Left renal cortex interstitium (tissue), 4 donors: ENCODE data around the gene CALCR. TPM values are rescaled to one million over a fixed set of nuclear protein-coding genes. Genes with fewer than 3 reads are reported as not detected.
"Not testable (repeated sequence)": the region's sequence is repeated elsewhere in the genome, so short reads cannot be mapped to it uniquely, and the experiment has no call there.

Source experiments
- DNase-seq, 4 donors: peaks; one replicate each; pipeline ENCODE4 v3.0.0-alpha.2; 2013; ENCODE audit warnings: low read depth in 4 of 4, low spot score in 2 of 4, missing footprints in 1 of 4
- polyA plus RNA-seq, 4 donors: library from polyadenylated mRNA; unstranded; fragments of 120-200 nt; gene quantifications; one replicate each; pipeline ENCODE4 v1.2.1, GENCODE V29; 2013; ENCODE audit not compliant: insufficient read length in 4 of 4

Gene CALCR
- polyA plus RNA-seq, result under 1 TPM; 0.55 to 0.96 (median 0.91) TPM

DNA sequence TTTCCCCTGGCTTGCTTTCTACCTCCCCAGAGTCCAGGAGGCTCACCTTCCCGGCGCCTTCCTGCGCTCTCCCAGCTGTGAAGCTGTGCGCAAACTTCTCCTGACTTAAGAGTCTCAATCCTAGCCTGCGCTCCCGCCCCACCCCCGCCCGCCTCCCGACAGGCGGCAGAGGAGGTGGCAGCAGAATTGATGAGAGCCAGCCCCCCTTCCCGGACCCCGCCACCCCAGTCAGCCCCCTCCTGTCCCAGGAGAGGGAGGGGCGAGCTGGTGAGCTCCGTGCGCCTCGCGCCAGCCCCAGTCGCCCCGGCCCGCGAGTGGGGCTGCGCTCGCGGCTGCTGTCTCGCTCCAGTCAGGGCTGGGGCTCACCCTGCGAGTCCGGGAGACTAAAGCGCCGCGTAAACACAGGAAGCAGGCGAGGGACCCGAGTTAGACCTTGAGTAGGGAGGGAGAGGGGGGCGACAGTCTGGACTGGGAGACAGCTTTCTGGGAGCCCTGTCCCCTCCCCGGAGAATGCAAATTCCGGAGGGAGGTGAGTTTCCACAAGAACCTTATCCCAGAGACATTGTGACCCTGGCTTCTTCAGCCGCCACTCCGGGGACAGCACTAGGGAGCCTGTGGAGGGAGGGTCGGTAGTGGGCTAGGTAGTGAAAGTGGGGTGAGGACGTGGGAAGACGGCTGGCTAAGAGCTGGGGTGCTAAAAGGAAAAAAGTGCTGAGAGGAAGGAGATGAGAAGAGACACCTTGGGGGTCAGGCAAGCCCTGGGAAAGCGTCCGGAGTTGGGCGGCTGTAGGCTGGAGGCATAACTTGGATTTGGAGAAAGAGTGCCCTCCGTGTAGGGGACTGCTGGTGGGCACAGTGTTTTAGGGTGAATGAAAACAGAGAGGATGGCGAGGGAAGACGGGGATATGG, at the start of gene CALCR:
TSS of gene CALCR (minus strand) at position 79 of the 909 bp plus-strand sequence. CDS start 87,743 bp downstream, outside the sequence.
- DNase-seq, result no peak

DNA sequence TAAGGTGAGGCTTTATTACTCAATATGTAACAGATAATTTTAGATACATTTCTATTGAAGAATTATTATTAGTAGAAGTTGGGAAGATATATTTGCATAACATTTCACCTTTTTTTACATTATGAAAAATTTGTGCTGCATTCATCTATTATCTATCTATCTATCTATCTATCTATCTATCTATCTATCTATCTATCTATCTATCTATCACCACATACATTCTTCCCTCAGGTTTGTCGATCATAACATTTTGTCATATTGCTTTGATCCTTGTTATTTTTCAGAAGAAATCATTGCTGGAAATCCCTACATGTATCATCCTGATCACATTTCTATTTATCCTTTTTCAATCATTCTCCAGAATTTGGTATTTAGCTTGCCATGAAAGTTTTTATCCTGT, 49.3 kb upstream of the CALCR start:
- no peak for DNase-seq

DNA sequence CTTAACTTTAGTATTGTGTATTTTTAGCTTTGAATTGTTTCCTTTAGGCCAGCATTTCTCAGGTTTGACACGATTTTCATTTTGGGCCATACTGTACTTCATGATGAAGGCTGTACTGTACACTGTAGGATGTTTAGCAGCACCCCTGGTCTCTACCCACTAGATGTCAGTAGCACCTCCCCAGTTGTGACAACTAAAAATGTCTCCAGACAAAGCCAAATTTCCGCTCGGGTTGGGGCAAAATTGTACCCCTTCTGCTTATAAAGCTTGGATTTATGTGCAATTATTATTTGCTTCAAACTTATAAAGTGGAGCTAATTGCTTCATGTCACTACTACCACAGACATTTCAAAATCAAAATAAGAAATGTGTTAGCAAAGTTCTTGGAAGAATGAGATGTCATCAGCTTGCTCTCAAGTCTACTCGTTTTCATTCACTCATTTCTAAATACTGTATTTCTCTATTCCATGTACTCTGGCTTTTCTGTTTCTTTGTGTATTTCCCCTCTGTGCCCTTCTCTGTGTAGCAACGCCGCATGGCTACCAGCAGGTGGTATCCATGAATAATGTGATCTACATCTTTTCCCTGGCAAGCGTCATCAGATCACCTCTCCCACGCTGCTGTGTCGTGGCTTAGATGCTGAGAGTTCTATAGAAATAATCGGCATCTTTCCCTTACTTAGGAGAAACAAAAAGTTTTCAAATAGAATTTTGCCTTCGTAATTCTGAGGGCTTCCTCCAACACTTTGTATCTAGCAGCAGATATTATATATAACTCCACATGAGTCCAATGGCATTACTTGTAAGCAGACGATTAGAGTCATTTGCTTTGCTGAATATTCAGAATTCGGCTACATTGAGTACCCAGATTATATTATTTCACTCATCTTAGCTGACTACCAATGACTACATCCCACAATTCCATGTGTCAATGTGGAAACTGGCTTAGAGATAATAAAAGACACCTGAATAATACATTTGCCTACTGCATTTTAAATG, 47.8 kb upstream of the CALCR start:
- DNase-seq, result no peak

DNA sequence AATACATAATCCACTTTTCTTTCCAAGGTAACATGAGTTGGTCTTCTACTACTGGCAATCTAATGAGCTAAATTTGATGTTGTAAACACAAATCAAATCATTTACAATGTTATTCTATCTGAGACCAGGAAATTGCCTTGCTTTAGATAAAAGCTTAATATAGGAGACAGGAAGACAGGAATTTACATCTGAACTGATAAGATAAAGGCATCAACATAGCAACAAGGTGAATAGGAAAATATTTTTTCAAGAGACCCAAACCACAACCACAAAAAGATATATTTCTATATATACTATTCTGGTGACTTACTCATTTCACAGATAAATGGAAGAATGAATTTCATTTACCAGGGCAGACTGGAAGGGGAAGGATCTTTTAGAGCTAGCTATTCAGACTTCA, 46.3 kb upstream of the CALCR start:
- DNase-seq, result no peak

DNA sequence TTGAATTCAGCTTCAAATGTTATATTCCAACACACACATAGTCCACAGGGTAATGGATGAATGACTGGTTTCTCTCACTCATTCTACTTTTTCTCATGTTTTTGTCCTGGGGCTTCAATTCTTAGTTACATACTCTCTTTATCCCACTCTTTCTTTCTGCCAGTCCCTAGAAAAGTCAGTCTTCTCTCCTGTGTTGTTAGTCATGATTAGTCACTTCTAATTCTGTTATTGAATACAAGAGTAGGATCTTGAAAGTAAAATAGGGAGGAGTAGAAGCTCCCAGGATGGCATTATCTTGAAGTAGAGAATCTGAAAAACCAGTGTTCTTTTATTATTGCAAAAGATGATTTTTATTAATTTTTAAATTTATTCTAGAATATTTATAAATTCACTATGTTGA, 45.5 kb upstream of the CALCR start:
- DNase-seq, result no peak

DNA sequence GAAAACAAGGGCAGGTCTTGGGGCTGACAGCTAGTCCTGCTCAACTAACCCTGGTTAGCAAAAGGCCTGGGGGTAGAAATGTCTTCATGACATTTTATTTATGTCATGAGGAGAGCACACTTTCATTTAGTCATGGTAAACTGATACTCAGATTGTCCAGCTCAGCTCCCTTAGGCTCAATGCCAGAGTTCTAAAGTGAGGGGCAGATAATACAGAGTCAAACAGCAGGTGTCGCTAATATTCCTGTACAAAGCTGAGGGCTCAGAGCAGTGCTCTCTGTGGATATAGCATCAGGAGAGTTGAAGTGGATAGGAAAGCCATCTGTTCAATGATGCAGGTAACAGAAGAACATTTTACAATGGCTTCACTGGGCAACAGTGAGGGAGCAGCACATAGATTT, 26.8 kb upstream of the CALCR start:
- no peak for DNase-seq

DNA sequence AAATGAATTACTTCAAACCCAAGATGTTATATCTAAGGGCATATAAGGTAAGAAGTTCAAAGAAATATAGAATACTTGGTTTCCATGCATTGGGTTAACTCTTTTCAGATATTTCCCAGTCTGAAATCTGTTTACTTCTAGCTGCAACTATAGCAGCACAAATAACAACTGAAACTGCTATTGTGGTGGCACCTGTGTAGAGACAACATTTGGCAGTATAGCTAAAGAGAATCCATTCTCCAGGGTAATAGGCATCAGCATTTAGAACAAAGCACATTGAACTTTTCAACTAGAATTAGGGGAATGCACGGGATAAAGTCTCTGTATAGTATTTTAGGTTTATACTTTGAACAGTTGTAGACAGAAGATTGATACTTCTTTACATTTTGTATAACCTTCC, 19.7 kb upstream of the CALCR start:
- no peak for DNase-seq

DNA sequence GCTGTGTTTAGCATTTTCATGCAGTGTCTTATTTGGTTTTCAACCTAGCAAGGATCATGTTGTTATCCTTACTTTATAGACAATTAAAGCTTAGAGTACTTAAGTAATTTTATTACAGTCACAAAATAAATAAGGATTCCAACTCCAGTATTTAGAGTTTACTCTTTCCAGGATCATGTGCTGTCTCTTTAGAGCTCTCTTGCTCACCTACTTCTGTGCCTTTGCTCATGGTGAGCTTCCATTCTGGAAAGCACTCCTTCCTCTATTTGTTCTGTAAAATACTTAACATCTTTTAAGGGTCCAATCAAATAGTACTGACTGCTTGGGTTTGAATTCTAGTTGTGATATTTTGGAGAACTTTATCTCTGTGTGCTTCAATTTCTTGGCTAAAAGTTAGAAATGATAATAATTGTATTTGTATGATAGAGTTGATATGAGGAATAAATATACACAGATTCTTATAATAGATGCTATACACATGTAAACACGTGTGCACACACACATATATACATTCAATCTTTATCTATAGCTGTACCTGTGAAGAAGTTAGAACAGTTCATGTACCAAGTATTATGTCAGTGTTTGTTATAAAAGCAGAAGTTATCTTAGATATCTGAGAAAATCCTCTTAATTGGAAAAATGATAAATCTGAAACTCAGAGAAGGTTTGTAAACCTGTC, 18.2 kb upstream of the CALCR start:
- DNase-seq, result no peak

DNA sequence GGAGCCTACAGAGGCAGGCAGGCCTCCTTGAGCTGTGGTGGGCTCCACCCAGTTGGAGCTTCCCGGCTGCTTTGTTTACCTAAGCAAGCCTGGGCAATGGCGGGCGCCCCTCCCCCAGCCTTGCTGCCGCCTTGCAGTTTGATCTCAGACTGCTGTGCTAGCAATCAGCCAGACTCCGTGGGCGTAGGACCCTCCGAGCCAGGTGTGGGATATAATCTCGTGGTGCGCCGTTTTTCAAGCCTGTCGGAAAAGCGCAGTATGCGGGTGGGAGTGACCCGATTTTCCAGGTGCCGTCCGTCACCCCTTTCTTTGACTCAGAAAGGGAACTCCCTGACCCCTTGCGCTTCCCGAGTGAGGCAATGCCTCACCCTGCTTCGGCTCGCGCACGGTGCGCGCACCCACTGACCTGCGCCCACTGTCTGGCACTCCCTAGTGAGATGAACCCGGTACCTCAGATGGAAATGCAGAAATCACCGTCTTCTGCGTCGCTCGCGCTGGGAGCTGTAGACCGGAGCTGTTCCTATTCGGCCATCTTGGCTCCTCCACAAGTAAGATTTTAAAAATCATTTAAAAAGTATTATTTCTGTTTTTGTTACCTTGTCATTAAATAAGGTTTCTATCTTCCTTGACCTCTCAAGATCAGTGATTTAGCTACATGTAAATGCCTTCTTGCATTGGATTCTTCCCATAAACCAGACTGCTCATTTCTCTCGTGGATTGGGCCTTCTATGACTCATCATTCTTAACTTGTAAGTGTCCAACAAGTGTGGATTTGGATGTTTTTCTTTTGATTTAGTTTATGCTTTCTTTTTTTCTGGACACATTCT, 16.9 kb upstream of the CALCR start:
- DNase-seq, result not testable (repeated sequence)

DNA sequence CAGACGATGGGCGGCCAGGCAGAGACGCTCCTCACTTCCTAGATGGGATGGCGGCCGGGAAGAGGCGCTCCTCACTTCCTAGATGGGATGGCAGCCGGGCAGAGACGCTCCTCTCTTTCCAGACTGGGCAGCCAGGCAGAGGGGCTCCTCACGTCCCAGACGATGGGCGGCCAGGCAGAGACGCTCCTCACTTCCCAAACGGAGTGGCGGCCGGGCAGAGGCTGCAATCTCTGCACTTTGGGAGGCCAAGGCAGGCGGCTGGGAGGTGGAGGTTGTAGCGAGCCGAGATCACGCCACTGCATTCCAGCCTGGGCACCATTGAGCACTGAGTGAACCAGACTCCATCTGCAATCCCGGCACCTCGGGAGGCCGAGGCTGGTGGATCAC, 11.9 kb upstream of the CALCR start:
- DNase-seq, result not testable (repeated sequence)

DNA sequence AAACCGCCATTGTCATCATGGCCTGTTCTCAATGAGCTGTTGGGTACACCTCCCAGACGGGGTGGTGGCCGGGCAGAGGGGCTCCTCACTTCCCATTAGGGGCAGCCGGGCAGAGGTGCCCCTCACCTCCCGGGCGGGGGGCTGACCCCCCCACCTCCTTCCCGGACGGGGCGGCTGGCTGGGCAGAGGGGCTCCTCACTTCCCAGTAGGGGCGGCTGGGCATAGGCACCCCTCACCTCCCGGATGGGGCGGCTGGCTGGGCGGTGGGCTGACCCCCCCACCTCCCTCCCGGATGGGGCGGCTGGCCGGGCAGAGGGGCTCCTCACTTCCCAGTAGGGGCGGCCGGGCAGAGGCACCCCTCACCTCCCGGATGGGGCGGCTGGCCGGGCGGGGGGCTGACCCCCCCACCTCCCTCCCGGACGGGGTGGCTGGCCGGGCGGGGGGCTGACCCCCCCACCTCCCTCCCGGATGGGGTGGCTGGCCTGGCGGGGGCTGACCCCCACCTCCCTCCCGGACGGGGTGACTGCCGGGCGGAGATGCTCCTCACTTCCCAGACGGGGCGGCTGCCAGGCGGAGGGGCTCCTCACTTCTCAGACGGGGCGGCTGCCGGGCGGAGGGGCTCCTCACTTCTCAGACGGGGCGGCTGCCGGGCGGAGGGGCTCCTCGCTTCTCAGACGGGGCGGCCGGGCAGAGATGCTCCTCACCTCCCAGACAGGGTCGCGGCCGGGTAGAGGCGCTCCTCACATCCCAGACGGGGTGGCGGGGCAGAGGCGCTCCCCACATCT, 11.4 kb upstream of the CALCR start:
- DNase-seq, result not testable (repeated sequence)

DNA sequence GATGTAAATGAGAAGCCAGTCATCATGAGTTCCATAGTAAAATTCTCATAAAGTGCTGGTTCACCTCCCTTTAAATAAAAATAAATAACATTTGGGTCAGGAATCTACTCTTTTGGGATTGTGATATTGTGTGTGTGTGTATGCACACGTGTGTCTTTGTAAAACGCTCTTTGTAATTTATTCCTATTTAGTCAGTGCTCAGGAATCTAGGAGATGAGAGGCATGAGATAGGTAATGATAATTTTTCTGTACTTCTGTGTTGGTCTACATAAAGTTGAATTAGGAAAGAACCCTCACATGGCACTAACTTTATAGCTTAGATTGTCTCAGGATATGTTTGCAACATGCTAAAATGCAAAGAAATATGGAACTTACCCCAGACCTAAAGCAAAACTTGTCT, 4.9 kb upstream of the CALCR start:
- no peak for DNase-seq

DNA sequence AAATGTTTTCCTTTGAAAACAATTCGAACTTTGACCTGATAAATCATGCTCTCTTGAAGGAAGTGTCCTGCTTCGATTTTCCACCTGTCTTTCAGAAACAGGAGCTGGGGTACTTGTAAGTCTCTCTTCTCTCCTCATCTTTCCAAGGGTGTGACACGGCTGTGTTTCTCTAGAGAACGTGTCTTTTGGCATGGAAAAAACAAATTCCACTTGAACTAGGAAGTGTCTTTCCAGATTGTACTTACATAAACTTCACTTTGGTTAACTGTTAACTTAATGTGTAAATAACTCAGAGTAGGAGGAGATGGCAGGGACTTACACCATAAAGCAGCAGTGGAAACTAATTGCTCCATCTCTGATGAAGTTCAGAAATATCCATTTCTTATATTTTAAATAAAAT, 4.2 kb upstream of the CALCR start:
- DNase-seq, result no peak

DNA sequence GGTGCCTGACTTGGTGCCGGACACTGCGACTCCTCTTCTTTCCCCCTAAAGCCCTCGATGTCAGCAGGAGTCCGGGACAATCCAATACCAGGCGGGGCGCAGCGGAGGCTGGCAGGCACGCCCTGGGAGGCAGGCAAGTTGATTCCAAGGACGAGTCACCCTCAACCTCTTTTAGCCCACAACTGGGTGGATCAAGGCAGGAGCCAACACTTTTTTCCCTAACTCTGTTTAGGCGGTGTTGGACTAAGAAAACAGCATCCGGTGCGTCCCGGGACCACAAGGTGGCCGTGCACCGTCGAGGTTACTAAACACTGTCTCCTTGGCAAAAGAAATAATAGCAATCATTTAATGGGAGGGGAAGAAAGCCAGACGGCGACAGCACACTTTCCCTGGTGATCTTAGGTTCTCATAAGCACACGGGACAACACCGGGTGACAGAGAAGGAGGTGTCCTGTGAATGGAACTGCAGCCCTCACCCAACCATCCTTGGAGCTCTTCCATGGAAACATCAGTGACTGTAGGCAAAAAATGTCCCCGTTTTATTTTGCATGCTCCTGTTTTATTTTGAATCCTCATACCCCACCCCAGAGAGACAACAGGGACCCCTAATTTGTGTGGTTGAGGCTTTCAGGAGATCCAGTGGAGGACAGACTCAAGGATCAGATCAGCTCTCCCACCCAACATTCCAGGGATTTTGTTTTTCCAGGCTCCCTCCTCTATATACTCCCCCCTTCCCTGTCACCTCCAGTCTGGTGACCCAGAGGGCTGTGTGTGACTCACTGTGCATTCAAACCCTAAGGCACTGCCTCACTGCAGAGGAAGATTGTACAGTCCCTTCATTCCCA, 1.3 kb upstream of the CALCR start:
- DNase-seq, result no peak

DNA sequence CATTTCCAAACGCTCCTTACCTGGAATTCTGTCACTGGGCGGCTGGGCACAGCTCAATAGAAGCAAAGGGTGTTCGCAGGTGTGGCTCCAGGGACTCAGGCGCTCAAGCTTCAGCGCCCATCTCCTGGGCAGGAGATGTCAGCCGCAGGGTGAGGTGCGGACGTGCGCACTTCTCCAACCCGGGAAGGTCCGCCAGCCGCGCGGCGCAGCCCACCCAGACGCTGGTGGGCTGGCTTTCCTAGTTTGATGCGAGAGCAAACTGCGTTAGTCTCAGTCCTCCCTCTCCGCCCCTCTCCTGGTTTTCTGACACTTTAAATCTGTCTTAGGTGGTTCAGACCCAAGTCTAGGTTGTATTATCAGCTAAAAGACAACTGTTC, 267 bp downstream of the CALCR start:
- DNase-seq, result no peak

DNA sequence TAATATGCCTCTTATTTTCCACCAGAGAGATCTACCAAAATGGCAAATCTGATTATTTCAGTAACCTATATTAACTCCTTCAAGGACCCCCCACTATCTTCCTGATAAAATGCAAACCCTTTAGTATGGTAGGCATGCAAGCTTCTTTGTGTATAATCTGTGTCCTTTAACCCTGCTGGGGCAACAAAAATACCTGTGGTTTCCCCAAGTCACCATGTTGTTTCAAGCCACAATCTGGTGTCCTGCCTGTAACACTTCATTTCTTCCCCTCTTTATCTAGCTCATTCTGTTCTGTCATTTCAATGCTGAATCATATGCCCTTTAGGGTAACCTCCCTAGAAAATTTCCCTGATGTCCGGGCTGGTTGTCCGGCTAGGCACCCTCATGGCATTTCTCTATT, 5.3 kb downstream of the CALCR start:
- no peak for DNase-seq

DNA sequence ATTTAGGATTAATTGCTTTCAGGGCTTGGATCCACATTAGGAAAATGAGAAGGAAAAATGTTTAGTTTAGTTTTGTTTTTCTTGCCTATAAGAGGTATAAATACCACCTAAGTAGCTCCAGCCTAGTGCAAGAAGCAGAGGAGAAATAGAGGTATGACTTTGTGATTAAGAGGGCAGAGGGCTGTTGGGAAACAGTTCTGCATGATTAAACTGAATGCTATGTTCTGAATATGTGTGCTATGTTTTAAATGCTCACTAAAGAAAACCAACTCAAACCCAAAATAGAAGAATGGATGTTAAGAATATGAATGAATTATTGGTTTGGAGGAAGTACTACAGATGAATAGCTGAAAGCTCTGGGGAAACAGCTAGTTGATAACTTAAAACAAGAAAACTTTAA, 7.6 kb downstream of the CALCR start:
- DNase-seq, result no peak

DNA sequence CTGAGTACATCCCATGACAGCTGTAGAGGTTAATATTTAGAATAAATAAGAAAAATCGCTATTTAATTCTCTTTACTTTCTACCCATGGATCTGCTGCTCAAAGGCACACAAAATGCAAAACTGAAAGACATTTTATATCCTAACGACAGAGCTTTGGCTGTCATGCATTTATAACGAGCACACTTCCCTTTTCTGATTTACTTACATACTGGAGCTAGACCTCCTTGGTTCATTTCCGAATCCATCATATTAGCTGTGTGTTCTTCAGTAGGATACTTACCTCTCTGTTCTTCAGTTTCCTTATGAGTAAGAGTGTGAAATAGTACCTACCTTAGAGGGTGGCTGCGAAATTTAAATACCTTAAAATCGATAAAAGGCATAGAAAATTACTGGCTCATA, 10.9 kb downstream of the CALCR start:
- DNase-seq, result no peak
